Glutamatergic neuron (in vitro differentiated cells): Measurements from ENCODE around the gene AFF1. TPM values are rescaled to one million over a fixed set of nuclear protein-coding genes. Genes with fewer than 3 reads are reported as not detected.

ENCODE experiments used
- DNase-seq: peaks from one replicate; pipeline ENCODE4 v3.0.0; 2022
- H3K27ac Mint-ChIP-seq: one replicate; pipeline ENCODE4 v1.8.0; 2020; ENCODE audit warnings: mild to moderate bottlenecking, mixed read lengths, inconsistent platforms; ENCODE audit not compliant: unreplicated experiment
- H3K27me3 Mint-ChIP-seq: one replicate; pipeline ENCODE4 v1.8.0; 2020; ENCODE audit warnings: mild to moderate bottlenecking, moderate library complexity, mixed read lengths, inconsistent platforms; ENCODE audit not compliant: unreplicated experiment
- H3K36me3 Mint-ChIP-seq: one replicate; pipeline ENCODE4 v1.8.0; 2020; ENCODE audit warnings: mild to moderate bottlenecking, mixed read lengths, inconsistent platforms; ENCODE audit not compliant: unreplicated experiment
- H3K4me1 Mint-ChIP-seq: one replicate; pipeline ENCODE4 v1.8.0; 2020; ENCODE audit warnings: mild to moderate bottlenecking, low read depth, mixed read lengths, inconsistent platforms; ENCODE audit not compliant: unreplicated experiment
- H3K4me3 Mint-ChIP-seq: one replicate; pipeline ENCODE4 v1.8.0; 2020; ENCODE audit warnings: mild to moderate bottlenecking, mixed read lengths, inconsistent platforms; ENCODE audit not compliant: unreplicated experiment
- H3K9me3 Mint-ChIP-seq: one replicate; pipeline ENCODE4 v1.8.0; 2020; ENCODE audit warnings: mild to moderate bottlenecking, moderate library complexity, mixed read lengths, inconsistent platforms; ENCODE audit not compliant: unreplicated experiment
- CTCF ChIP-seq: fragments of 200-600 bp; sonication (generic); IDR thresholded peaks from one replicate; pipeline ENCODE4 v1.5.0; 2021; ENCODE audit not compliant: partially characterized antibody, unreplicated experiment
- total RNA-seq: library from RNA; stranded (reverse); fragmentation: NEBNext Ultra II Directional; extraction: Animal tissue kit (Norgen Biotek cat#: 25700); gene quantifications from one replicate; pipeline ENCODE4 v1.2.1, GENCODE V29; 2021; ENCODE audit not compliant: unreplicated experiment

Gene AFF1
- total RNA-seq, 1 donor from 2014 or later: 42.5 TPM

- Mint-ChIP-seq H3K9me3 (no peaks in the 10 kb centered on the region), H3K27me3 (no peaks in the 10 kb centered on the region), H3K36me3 (no peaks in the 10 kb centered on the region), H3K4me1 (peaks cover 14% of the 10 kb centered on the region), H3K4me3 (no peak overlapping the region), H3K27ac (no peak overlapping the region)
- no peak for TF ChIP-seq CTCF
- no peak for DNase-seq
Measured at GRCh38 chr4:87029356-87029755, 94.5 kb downstream of the AFF1 start.

- Mint-ChIP-seq H3K4me1 (peaks cover 14% of the 10 kb centered on the region), H3K4me3 (no peak overlapping the region), H3K27ac (no peak overlapping the region), H3K36me3 (no peaks in the 10 kb centered on the region), H3K9me3 (no peaks in the 10 kb centered on the region), H3K27me3 (no peaks in the 10 kb centered on the region)
- TF ChIP-seq CTCF: no peak
- DNase-seq: no peak
Measured at GRCh38 chr4:87030124-87030523, 95.3 kb downstream of the AFF1 start.

- H3K27ac Mint-ChIP-seq: no peak overlapping the region
- H3K4me3 Mint-ChIP-seq: no peak overlapping the region
- no peak for DNase-seq
- TF ChIP-seq CTCF: no peak
- H3K27me3 Mint-ChIP-seq: no peaks in the 10 kb centered on the region
- H3K36me3 Mint-ChIP-seq: no peaks in the 10 kb centered on the region
- no peaks in the 10 kb centered on the region for H3K9me3 Mint-ChIP-seq
- H3K4me1 Mint-ChIP-seq: peaks cover 17% of the 10 kb centered on the region
Measured at GRCh38 chr4:87030755-87031441, 96.1 kb downstream of the AFF1 start.

GRCh38 chr4:87031920-87032319 is 97.1 kb downstream of the AFF1 start:
- Mint-ChIP-seq H3K36me3 (no peaks in the 10 kb centered on the region), H3K4me1 (peaks cover 26% of the 10 kb centered on the region), H3K27ac (no peak overlapping the region), H3K4me3 (no peak overlapping the region), H3K9me3 (peaks cover 1% of the 10 kb centered on the region), H3K27me3 (no peaks in the 10 kb centered on the region)
- no peak for DNase-seq
- no peak for TF ChIP-seq CTCF

GRCh38 chr4:87032884-87033533 is 98.2 kb downstream of the AFF1 start:
- TF ChIP-seq CTCF: no peak
- Mint-ChIP-seq H3K9me3 (peaks cover 1% of the 10 kb centered on the region), H3K27ac (no peak overlapping the region), H3K27me3 (peaks cover 2% of the 10 kb centered on the region), H3K4me1 (peaks cover 34% of the 10 kb centered on the region), H3K4me3 (no peak overlapping the region), H3K36me3 (no peaks in the 10 kb centered on the region)
- DNase-seq: no peak
